CD14-positive monocyte (primary cell): ENCODE measurements around the gene PATL2. TPM values are rescaled to one million over a fixed set of nuclear protein-coding genes. Genes with fewer than 3 reads are reported as not detected.

Experiments
- DNase-seq, 3 donors: peaks; one replicate each; pipeline ENCODE4 v3.0.0-alpha.2; 2011 to 2022
- H2AFZ ChIP-seq: 2 replicates; pipeline ENCODE4 v1.6.0; 2012; ENCODE audit warnings: mild to moderate bottlenecking, low read depth, low read length, inconsistent platforms; ENCODE audit not compliant: insufficient read depth, poor library complexity, severe bottlenecking
- H3K27ac ChIP-seq, 2 donors: 1 replicate in 1 of 2; 2 replicates in 1 of 2; pipeline ENCODE4 v1.5.1; 2012 to 2013; ENCODE audit warnings: low read length in 2 of 2, control low read depth in 1 of 2, inconsistent platforms in 1 of 2, low read depth in 1 of 2, mild to moderate bottlenecking in 1 of 2
- H3K27me3 ChIP-seq, 2 donors: one replicate each; pipeline versions ENCODE4 v1.6.0 to v1.6.1; 2011 to 2013; ENCODE audit warnings: low read length in 2 of 2; ENCODE audit not compliant: control insufficient read depth in 2 of 2, insufficient read depth in 2 of 2
- H3K36me3 ChIP-seq, 2 donors: replicated peaks in 1 of 2; 1 replicate in 1 of 2; 2 replicates in 1 of 2; pipeline versions ENCODE4 v1.5.1 to v1.6.1; 2012 to 2013; ENCODE audit warnings: low read length in 2 of 2, control low read depth in 1 of 2, inconsistent platforms in 1 of 2, mild to moderate bottlenecking in 1 of 2; ENCODE audit not compliant: insufficient read depth in 2 of 2, control insufficient read depth in 1 of 2
- H3K4me1 ChIP-seq, 2 donors: 1 replicate in 1 of 2; 2 replicates in 1 of 2; pipeline versions ENCODE4 v1.5.1 to v1.6.1; 2012 to 2013; ENCODE audit warnings: low read length in 2 of 2, control low read depth in 1 of 2, inconsistent platforms in 1 of 2, mild to moderate bottlenecking in 1 of 2, moderate library complexity in 1 of 2; ENCODE audit not compliant: insufficient read depth in 2 of 2, control insufficient read depth in 1 of 2
- H3K4me2 ChIP-seq: replicated peaks from 2 replicates; pipeline ENCODE3; 2012; ENCODE audit warnings: low read length, moderate library complexity, mild to moderate bottlenecking; ENCODE audit not compliant: poor library complexity, severe bottlenecking; ENCODE audit errors: extremely low read depth
- H3K4me3 ChIP-seq, 3 experiments: fragments of 200-600 bp in 1 of 3; sonication (generic) in 1 of 3; replicated peaks in 1 of 3; 1 replicate in 2 of 3; 2 replicates in 1 of 3; pipeline ENCODE4 v1.5.1; 2011 to 2013; ENCODE audit warnings: low read length in 3 of 3, mild to moderate bottlenecking in 3 of 3, control low read depth in 2 of 3, low read depth in 2 of 3, inconsistent platforms in 1 of 3, moderate library complexity in 1 of 3
- H3K79me2 ChIP-seq: 2 replicates; pipeline ENCODE4 v1.6.0; 2012; ENCODE audit warnings: mild to moderate bottlenecking, control low read depth, inconsistent platforms, low read length, moderate library complexity; ENCODE audit not compliant: insufficient read depth
- H3K9ac ChIP-seq: 2 replicates; pipeline ENCODE4 v1.6.0; 2017; ENCODE audit warnings: low read length, mild to moderate bottlenecking; ENCODE audit not compliant: insufficient read depth, poor library complexity, severe bottlenecking
- H3K9me3 ChIP-seq, 2 donors: replicated peaks in 1 of 2; 1 replicate in 1 of 2; 2 replicates in 1 of 2; pipeline versions ENCODE4 v1.5.1 to v1.6.1; 2012 to 2013; ENCODE audit warnings: low read length in 2 of 2, control low read depth in 1 of 2; ENCODE audit not compliant: control insufficient read depth in 1 of 2, insufficient read depth in 1 of 2
- H4K20me1 ChIP-seq: 2 replicates; pipeline ENCODE4 v1.6.0; 2012; ENCODE audit warnings: mild to moderate bottlenecking, low read length, control low read depth, moderate library complexity; ENCODE audit not compliant: insufficient read depth
- H3K27ac Mint-ChIP-seq, 7 donors: one replicate each; pipeline ENCODE4 v1.8.0; 2020; ENCODE audit warnings: mild to moderate bottlenecking in 7 of 7, mixed read lengths in 7 of 7, moderate library complexity in 6 of 7, inconsistent platforms in 2 of 7
- H3K27me3 Mint-ChIP-seq, 3 donors: one replicate each; pipeline ENCODE4 v1.8.0; 2021 to 2022; ENCODE audit warnings: low read depth in 3 of 3, mild to moderate bottlenecking in 3 of 3, mixed read lengths in 3 of 3, moderate library complexity in 3 of 3, inconsistent platforms in 1 of 3
- H3K36me3 Mint-ChIP-seq, 2 donors: one replicate each; pipeline ENCODE4 v1.8.0; 2020; ENCODE audit warnings: mixed read lengths in 2 of 2, inconsistent platforms in 1 of 2, mild to moderate bottlenecking in 1 of 2
- H3K4me1 Mint-ChIP-seq: one replicate; pipeline ENCODE4 v1.8.0; 2020; ENCODE audit warnings: mild to moderate bottlenecking, mixed read lengths
- H3K4me3 Mint-ChIP-seq, 2 donors: one replicate each; pipeline ENCODE4 v1.8.0; 2020; ENCODE audit warnings: mild to moderate bottlenecking in 2 of 2, mixed read lengths in 2 of 2, moderate library complexity in 1 of 2
- H3K9me3 Mint-ChIP-seq, 7 donors: one replicate each; pipeline ENCODE4 v1.8.0; 2020 to 2022; ENCODE audit warnings: mixed read lengths in 7 of 7, mild to moderate bottlenecking in 6 of 7, moderate library complexity in 6 of 7, inconsistent platforms in 2 of 7
- WGBS: methylation state at CpG from one replicate; pipeline ENCODE4 v1.1.5; 2013; ENCODE audit warnings: missing lambda C conversion rate; ENCODE audit not compliant: insufficient coverage; 5-methylcytosine and 5-hydroxymethylcytosine counted together
- intact Hi-C, 2 donors: fragments of 100-400 bp; cut with micrococcal nuclease; formaldehyde crosslinking; loops; one replicate each; pipeline versions ENCODE4 v1.15.0 to v1.15.1; 2023
- polyA plus RNA-seq, 3 donors: library from polyadenylated mRNA; depleted of rRNA in 1 of 3; unstranded in 2 of 3; stranded (reverse) in 1 of 3; fragments of 300-500 nt in 2 of 3; fragments of >200 nt in 1 of 3; fragmentation: Illumina TruSeq in 2 of 3; gene quantifications; 1 replicate in 2 of 3; 2 replicates in 1 of 3; pipeline ENCODE4 v1.2.3, GENCODE V29; 2012 to 2021
- TF ChIP-seq, protein P1 (sequence below): fragments of 200-600 bp; IDR thresholded peaks from one replicate; pipeline ENCODE4 v1.8.0; 2022; ENCODE audit warnings: antibody characterized with exemption, mild to moderate bottlenecking

Gene PATL2
- polyA plus RNA-seq, 3 donors: 1.8 to 14.4 (median 1.9) TPM

DNA sequence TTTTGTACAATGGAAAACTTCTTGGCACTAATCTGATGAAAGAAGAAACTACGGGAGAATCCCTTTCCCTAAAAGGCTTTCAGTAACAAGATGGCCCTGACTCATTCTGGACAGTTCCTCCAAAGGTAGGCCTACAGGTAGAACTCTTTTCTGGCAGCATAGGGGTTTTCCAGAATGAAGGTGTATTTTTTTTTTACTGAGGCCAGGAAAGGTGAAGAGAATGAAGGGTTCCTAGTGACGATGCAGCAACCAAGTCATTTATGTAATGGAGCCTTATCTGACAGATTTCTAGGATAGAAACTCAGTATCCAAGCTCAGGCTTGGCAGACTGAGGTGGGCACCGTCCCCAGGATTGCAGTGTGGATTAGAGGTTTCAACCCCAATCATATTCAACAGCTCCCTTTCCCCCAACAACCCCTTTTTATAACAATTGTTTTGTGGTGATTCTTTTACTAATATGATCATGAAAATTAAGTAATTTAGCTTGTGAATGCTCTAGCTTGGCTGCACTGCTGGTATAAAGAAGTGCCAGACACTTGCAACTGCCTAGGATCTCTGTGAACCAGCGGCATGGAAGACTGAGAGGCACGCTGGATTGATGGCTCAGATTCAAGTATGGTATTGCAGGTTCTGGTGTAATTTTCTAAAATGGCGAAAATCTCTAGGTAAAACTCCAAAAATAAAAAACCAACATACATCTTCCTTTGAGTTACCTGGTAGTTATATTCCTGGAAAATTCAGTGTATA is 16.5 kb upstream of the PATL2 start:
- Histone ChIP-seq H3K27ac (peak overlapping the region; percentile 90 to 99), H3K4me2 (peak overlapping the region; percentile 74), H2AFZ (no peak overlapping the region), H4K20me1 (no peaks in the 10 kb centered on the region), H3K36me3 (peaks cover 0 to 14% of the 10 kb centered on the region in 2 donors), H3K4me3 (peak overlapping the region in 1 of 3 experiments; percentile 66), H3K27me3 (no peaks in the 10 kb centered on the region), H3K9ac (peak overlapping the region; percentile 46), H3K79me2 (peaks cover 67% of the 10 kb centered on the region), H3K4me1 (peaks cover 69 to 79% of the 10 kb centered on the region in 2 donors), H3K9me3 (no peaks in the 10 kb centered on the region)
- Mint-ChIP-seq H3K4me3 (peak overlapping the region in 1 of 2 donors; percentile 39), H3K36me3 (peaks cover 8 to 16% of the 10 kb centered on the region in 2 donors), H3K27ac (peak overlapping the region; percentile 99 to 100 (median 100)), H3K27me3 (peaks cover 0 to 7% (median 0%) of the 10 kb centered on the region in 3 donors), H3K4me1 (peaks cover 66% of the 10 kb centered on the region), H3K9me3 (peaks cover 0 to 3% (median 0%) of the 10 kb centered on the region in 7 donors)
- TF ChIP-seq, protein P1, sequence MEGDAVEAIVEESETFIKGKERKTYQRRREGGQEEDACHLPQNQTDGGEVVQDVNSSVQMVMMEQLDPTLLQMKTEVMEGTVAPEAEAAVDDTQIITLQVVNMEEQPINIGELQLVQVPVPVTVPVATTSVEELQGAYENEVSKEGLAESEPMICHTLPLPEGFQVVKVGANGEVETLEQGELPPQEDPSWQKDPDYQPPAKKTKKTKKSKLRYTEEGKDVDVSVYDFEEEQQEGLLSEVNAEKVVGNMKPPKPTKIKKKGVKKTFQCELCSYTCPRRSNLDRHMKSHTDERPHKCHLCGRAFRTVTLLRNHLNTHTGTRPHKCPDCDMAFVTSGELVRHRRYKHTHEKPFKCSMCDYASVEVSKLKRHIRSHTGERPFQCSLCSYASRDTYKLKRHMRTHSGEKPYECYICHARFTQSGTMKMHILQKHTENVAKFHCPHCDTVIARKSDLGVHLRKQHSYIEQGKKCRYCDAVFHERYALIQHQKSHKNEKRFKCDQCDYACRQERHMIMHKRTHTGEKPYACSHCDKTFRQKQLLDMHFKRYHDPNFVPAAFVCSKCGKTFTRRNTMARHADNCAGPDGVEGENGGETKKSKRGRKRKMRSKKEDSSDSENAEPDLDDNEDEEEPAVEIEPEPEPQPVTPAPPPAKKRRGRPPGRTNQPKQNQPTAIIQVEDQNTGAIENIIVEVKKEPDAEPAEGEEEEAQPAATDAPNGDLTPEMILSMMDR: no peak
- DNase-seq: peak in 1 of 3 donors; percentile 29
- 100% methylated on average over 2 of the region's 6 CpGs for WGBS
- intact Hi-C loops: loop anchor here (2.0 to 10.0 kb wide), 3 partner anchors 15 to 727 kb away; partner anchors contain the start of genes B2M (in 1 of the 2) and PATL2 (in 1 of the 2)

DNA sequence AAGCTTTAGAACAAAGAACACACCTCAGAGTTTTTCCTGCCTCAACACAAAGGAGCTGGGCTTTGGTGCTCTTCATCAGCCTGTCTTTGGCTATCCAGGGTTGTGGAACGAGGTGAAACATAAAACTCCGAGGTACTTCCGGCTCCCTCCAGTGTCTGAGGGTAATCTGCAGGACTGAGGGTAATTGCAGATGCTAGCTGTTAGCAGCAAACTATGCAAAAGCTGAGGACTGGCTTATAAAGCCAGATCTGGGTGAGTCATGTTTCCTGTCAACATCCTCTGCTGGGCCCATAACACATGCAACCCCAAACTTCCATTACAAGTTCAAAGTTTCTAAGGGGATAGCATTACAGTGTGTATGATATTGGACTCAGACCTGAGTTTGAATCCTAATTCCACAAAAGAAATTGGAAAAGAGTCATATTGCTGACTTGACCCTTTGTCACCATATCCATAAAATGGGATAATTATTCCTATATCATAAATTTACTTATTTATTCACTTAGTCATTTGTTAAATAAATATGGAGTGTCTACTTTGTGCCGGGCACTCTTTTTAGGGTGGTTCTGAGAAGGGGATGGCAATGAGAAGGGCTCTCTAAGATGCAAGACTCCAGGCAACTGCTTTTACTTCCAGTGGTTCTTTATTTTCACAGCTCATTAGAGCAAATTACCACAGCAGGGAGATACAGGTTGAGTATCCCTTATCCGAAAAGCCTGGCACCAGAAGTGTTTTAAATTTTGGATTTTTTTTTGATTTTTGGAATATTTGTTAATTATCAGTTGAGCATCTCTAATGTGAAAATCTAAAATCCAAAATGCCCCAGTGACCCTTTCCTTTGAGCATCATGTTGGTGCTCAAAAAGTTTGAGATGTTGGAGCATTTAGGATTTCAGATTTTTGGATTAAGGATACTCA is 15.7 kb upstream of the PATL2 start:
- H3K27me3 Mint-ChIP-seq: peaks cover 0 to 7% (median 0%) of the 10 kb centered on the region in 3 donors
- Histone ChIP-seq H4K20me1 (no peaks in the 10 kb centered on the region), H3K4me3 (peak overlapping the region; percentile 40 to 66 (median 57)), H2AFZ (no peak overlapping the region), H3K4me2 (peak overlapping the region; percentile 74), H3K27me3 (no peaks in the 10 kb centered on the region), H3K27ac (peak overlapping the region; percentile 94 to 99), H3K9me3 (no peaks in the 10 kb centered on the region), H3K79me2 (peaks cover 64% of the 10 kb centered on the region), H3K36me3 (peaks cover 0 to 7% of the 10 kb centered on the region in 2 donors), H3K4me1 (peaks cover 77 to 87% of the 10 kb centered on the region in 2 donors), H3K9ac (peak overlapping the region; percentile 59)
- intact Hi-C loops: loop anchor here in 1 of 2 donors (10.0 kb wide), 1 partner anchor 728 kb away; no protein-coding TSS in a partner anchor
- peaks cover 72% of the 10 kb centered on the region for H3K4me1 Mint-ChIP-seq
- TF ChIP-seq, protein P1: no peak
- WGBS: 0% methylated on average over 3 of the region's 5 CpGs
- peak; percentile 90 to 97 (median 95) for DNase-seq
- H3K36me3 Mint-ChIP-seq: peaks cover 7 to 10% of the 10 kb centered on the region in 2 donors
- H3K27ac Mint-ChIP-seq: peak overlapping the region; percentile 99 to 100 (median 100)
- peaks cover 0 to 3% (median 0%) of the 10 kb centered on the region in 7 donors for H3K9me3 Mint-ChIP-seq
- H3K4me3 Mint-ChIP-seq: peak overlapping the region; percentile 86 to 96
